GM15510 (cell line): ENCODE results near the gene TEX51.

Source experiments
- POLR2A ChIP-seq: IDR thresholded peaks from 3 replicates; pipeline ENCODE4 v1.6.1; 2011; ENCODE audit warnings: borderline replicate concordance; ENCODE audit not compliant: insufficient read length; ENCODE audit errors: extremely low read depth

Gene TEX51

GRCh38 chr2:126883666-126884040, 15.0 kb upstream of the TEX51 start:
- no peak for TF ChIP-seq POLR2A

DNA sequence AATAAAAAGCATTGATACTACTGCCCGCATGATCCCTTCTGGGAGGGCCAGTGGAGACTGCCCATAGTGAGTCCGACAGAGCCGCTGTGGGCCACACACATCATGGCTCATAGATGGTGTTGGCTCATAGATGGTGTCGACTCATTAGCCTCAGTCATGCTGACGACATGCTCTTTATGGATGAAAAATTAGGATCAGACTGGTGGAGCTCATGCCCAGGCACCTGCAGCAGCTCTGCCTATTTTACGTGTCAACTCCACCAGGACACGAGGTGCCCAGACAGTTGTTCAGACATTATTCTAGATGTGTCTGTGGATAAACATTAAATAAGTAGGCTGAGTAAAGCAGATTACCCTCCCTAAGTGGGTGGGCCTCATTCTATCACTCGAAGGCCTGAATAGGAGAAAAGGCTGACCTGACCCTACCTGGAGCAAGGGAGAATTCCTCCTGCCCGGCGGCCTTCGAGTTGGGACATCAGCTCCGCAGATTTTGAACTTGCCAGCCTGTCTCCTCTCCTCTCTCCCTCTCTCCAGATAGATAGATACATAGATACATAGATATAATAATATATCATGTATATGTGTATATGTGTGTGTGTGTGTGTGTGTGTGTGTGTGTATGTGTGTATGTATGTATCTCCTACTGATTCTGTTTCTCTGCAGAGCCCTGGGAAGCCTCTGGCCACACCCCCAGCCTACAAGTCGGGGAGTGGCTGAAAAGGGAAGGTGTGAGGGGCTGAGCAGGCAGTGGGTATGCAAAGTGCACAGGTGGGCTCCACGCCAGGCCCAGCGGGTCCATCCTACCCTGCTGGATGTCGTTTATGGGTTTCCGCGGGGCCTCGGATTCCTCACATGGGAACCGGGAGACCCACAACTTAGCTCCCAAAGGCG, 13.6 kb upstream of the TEX51 start:
- TF ChIP-seq POLR2A, result no peak

GRCh38 chr2:126885751-126886210, 12.9 kb upstream of the TEX51 start:
- TF ChIP-seq POLR2A, result no peak

DNA sequence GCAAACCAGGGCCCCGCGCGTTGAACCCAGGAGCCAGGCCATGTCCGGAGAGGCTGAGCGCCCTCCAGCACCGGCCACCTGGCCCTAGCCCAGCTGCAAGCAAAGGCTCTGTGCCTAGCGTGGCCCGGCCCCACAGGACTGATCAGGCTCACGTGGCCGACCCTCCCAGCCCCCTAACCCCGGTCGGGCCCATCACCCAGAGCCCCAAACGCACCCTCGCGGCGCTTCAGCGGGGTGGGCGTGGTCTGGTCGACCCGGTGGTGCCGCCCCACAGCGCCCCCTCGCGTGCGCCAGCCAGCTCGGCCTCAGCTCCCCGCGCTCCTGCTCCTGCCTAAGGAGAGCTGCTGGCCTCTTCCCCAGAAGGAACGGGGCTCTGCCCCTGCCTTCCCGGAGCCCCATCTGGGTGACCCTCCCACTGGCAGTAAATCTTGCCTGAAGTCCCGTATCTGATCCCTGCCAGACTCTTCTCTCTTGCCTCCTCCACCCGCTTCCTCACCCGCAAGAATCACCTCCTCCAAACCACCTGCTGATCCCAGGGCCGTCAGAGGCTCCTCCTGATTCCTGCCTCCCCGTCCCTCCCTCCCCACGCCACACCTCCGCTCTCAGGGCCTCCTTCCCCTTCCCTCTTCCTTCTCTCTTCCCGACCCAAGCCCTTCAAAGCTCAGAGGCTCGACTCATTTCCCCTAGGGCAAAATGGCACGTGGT, 12.3 kb upstream of the TEX51 start:
- no peak for TF ChIP-seq POLR2A

GRCh38 chr2:126886916-126887280, 11.8 kb upstream of the TEX51 start:
- no peak for TF ChIP-seq POLR2A

GRCh38 chr2:126887506-126887905, 11.2 kb upstream of the TEX51 start:
- no peak for TF ChIP-seq POLR2A

- TF ChIP-seq POLR2A, result no peak
Measured at GRCh38 chr2:126888046-126888445, 10.6 kb upstream of the TEX51 start.

DNA sequence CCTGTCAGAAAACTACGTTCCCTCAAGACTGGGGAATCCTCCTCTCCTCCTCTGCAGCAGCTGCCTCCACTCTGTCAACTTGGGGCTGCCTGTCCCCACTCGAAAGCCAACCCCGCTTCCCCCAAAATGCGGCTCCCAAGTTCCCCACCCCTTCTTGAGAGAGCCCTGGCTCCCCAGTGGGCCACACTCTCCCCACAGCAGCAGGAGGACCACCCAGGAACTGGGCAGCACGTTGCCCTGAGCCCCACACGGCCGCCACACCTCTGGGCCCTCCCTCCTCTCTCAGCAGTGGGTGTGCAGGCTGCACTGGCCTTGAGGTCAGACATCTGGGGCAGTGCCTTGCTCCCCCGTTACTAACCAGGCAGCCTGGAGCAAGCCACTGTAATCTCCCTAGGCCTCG, 9.6 kb upstream of the TEX51 start:
- no peak for TF ChIP-seq POLR2A

DNA sequence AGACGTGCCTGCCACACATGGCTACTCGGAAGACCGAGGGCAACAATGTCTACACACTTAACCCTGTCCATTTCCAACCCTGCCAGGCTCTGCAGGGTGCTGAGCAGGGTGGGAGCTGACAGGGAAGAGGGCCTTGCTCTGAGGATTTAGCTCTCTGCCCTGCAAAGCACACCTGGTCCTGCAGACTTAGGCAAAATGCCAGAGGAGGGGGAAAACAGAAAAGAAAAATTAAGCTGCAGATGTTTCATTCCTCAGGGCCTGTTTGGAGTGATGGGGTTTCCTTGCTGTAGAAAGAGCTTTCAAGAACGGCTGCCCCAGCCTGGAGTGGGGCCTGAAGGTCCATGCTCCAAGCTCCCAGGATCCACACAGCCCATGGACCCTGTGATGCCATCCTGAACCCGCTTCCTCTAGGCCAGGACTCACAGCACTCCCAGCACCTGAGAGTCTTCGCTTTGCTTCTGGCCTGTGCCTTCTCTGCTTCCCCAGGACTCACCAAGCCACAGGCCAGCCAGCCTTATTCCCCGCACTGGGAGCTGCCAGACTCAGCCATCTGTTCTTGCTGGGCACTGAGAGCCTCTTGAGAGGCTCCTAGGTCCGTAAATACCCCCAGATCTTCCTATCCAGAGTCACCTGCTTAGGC, 9.1 kb upstream of the TEX51 start:
- TF ChIP-seq POLR2A, result no peak

- no peak for TF ChIP-seq POLR2A
Measured at GRCh38 chr2:126890136-126890510, 8.6 kb upstream of the TEX51 start.

DNA sequence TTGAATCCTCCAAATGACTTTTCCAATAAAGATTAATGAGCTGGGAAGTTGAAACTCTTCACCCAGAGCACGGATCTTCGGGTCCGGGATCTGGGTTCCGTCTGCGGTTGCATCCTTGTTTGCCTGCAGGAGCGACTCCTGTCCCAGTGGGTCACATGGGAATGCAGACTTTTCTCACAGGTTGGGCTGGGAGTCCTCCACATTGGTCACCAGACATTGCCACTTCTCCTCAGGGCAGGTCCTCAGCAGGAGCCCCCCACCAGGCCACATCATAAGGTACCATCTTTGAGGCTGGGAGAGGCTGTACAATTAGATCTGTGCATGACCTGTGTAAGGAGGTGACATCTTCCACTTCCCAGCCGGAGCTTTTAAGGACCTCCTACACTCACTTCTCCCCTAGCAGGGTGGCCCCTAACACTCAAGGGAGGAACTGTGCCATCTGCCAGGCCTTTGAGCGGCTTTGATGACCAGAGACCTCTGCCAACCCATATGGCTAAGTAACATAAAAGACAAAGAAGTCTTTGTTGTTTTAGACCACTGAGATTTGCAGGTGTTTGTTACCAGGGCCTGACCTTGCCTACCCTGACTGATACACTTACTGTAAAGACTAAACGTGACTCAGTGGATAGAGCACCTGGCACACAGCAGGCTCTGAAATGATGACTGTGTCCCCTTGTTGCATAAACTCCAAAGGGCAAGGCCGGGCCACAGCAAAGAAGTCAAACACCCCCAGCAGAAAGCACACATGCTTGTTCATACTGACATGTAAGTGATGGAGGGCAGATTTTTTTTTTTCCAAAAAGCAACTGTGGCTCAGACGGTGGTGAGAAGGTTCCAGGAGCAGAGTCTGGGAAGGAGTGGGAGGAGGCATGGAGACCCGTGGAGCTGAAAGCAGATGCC, 7.9 kb upstream of the TEX51 start:
- TF ChIP-seq POLR2A, result no peak

GRCh38 chr2:126891681-126892500, 6.8 kb upstream of the TEX51 start:
- no peak for TF ChIP-seq POLR2A

GRCh38 chr2:126893153-126893552, 5.5 kb upstream of the TEX51 start:
- no peak for TF ChIP-seq POLR2A

- TF ChIP-seq POLR2A, result no peak
Measured at GRCh38 chr2:126893606-126894005, 5.1 kb upstream of the TEX51 start.

DNA sequence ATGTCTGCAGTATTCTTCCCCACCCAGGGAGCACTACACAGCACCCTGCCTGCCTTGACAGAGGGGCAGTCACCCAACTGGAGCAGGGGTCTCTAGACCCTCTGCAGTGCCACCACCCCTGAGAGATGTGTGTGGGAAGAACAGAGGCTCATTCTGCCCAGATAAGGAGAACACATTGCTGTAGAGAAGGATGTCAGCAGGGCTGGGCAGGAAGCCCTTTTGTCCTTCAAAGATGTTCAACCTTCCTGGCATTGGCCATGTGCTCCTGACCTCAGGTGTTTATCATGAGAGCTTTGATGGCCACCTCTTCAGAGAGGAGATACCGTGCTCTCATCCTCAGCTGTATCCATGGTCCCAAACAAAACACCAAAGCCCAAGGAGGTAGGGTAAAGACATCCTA, 4.6 kb upstream of the TEX51 start:
- no peak for TF ChIP-seq POLR2A
